PC-3 (cell line): ENCODE measurements around the gene ERGIC3. TPM values are rescaled to one million over a fixed set of nuclear protein-coding genes. Genes with fewer than 3 reads are reported as not detected.

Experiments used
- ATAC-seq: fragments of 200-7000 bp; cut with Tn5 transposase; 2 replicates; pipeline ENCODE4 v1.9.1; 2020; ENCODE audit warnings: mild to moderate bottlenecking, moderate library complexity
- BruUV-seq: library from RNA; stranded (reverse); fragments of 400-500 nt; replicated peaks from 2 replicates; lab custom pipeline; 2021; lab: Mats Ljungman, UMichigan
- CTCF ChIA-PET: fragments of 300-600 bp; sonication (Branson Sonifier 250); formaldehyde crosslinking; loops from one replicate; lab custom pipeline; 2022; ENCODE audit warnings: antibody characterized with exemption; lab: Charles Lee
- POLR2A ChIA-PET: fragments of 300-600 bp; sonication (Branson Sonifier 250); formaldehyde crosslinking; loops from one replicate; lab custom pipeline; 2022; ENCODE audit warnings: antibody characterized with exemption; ENCODE audit not compliant: unreplicated experiment; lab: Charles Lee
- DNase-seq: peaks from one replicate; pipeline ENCODE4 v3.0.0-alpha.2; 2015
- H2AFZ ChIP-seq: fragments of 300-600 bp; sonication (generic); 2 replicates; pipeline ENCODE4 v1.6.0; 2016; ENCODE audit warnings: antibody characterized with exemption, low read length
- H3F3A ChIP-seq: fragments of 300-600 bp; sonication (generic); one replicate; pipeline ENCODE4 v1.6.0; 2017; ENCODE audit warnings: antibody characterized with exemption, low read length, control low read depth, mild to moderate bottlenecking; ENCODE audit not compliant: unreplicated experiment
- H3K27ac ChIP-seq: fragments of 300-600 bp; sonication (generic); 2 replicates; pipeline ENCODE4 v1.5.1; 2016; ENCODE audit warnings: mild to moderate bottlenecking, low read length
- H3K27me3 ChIP-seq: fragments of 300-600 bp; sonication (generic); 2 replicates; pipeline ENCODE4 v1.6.1; 2016; ENCODE audit warnings: low read length, mixed read lengths
- H3K36me3 ChIP-seq: fragments of 300-600 bp; sonication (generic); 2 replicates; pipeline ENCODE4 v1.6.1; 2016; ENCODE audit warnings: low read depth, mixed run types, low read length, mixed read lengths
- H3K4me1 ChIP-seq: fragments of 300-600 bp; sonication (generic); 2 replicates; pipeline ENCODE4 v1.5.1; 2016; ENCODE audit warnings: low read length; ENCODE audit not compliant: insufficient read depth
- H3K4me2 ChIP-seq: fragments of 300-600 bp; sonication (generic); 2 replicates; pipeline ENCODE4 v1.6.0; 2016; ENCODE audit warnings: low read length
- H3K4me3 ChIP-seq: fragments of 300-600 bp; sonication (generic); 2 replicates; pipeline ENCODE4 v1.5.1; 2016; ENCODE audit warnings: mild to moderate bottlenecking, low read length, mixed read lengths
- H3K79me2 ChIP-seq: fragments of 300-600 bp; sonication (generic); 2 replicates; pipeline ENCODE4 v1.6.1; 2017; ENCODE audit warnings: low read length, mixed read lengths
- H3K9ac ChIP-seq: fragments of 300-600 bp; sonication (generic); 2 replicates; pipeline ENCODE4 v1.6.0; 2016; ENCODE audit warnings: mild to moderate bottlenecking, low read length
- H3K9me2 ChIP-seq: fragments of 300-600 bp; sonication (generic); replicated peaks from 2 replicates; pipeline ENCODE4 v1.6.1; 2016; ENCODE audit warnings: mixed run types, low read length, mixed read lengths
- H3K9me3 ChIP-seq: fragments of 300-600 bp; sonication (generic); 2 replicates; pipeline ENCODE4 v1.6.1; 2016; ENCODE audit warnings: low read length, mixed read lengths
- H4K20me1 ChIP-seq: fragments of 300-600 bp; sonication (generic); 2 replicates; pipeline ENCODE4 v1.6.1; 2016; ENCODE audit warnings: low read length, mixed read lengths
- CTCF ChIP-seq: fragments of 300-600 bp; sonication (generic); conservative IDR thresholded peaks from 2 replicates; pipeline ENCODE4 v1.5.1; 2017; ENCODE audit warnings: antibody characterized with exemption, low read depth, mild to moderate bottlenecking, low read length
- EZH2 ChIP-seq: fragments of 300-600 bp; sonication (generic); IDR thresholded peaks from one replicate; pipeline ENCODE4 v1.6.1; 2017; ENCODE audit warnings: antibody characterized with exemption, mild to moderate bottlenecking, low read length; ENCODE audit not compliant: unreplicated experiment
- EZH2phosphoT487 ChIP-seq: fragments of 300-600 bp; sonication (generic); IDR thresholded peaks from 2 replicates; pipeline ENCODE4 v1.6.1; 2018; ENCODE audit warnings: mild to moderate bottlenecking, antibody characterized with exemption, low read length, borderline replicate concordance
- intact Hi-C: fragments of 100-400 bp; cut with micrococcal nuclease; formaldehyde crosslinking; loops from 2 replicates; pipeline ENCODE4 v1.9.0; 2023
- total RNA-seq: library from RNA; depleted of rRNA; stranded (reverse); fragments of >200 nt; gene quantifications from 2 replicates; pipeline ENCODE4 v1.2.3, GENCODE V29; 2014

The ERGIC3 gene
- total RNA-seq, 1 experiment from 2014 or later: 284 TPM

- intact Hi-C loops: no loop called here
- Histone ChIP-seq H3K4me2 (no peak overlapping the region), H2AFZ (no peak overlapping the region), H3K27me3 (no peaks in the 10 kb centered on the region), H3K4me3 (no peak overlapping the region), H4K20me1 (no peaks in the 10 kb centered on the region), H3K79me2 (no peaks in the 10 kb centered on the region), H3F3A (no peaks in the 10 kb centered on the region), H3K9me2 (no peaks in the 10 kb centered on the region), H3K9me3 (no peaks in the 10 kb centered on the region), H3K4me1 (peaks cover 17% of the 10 kb centered on the region; the same call in 1 of the 2 replicates), H3K9ac (no peak overlapping the region), H3K27ac (peak overlapping the region; percentile 31), H3K36me3 (peaks cover 30% of the 10 kb centered on the region; the same call in 1 of the 2 replicates)
- no TSS peak for BruUV-seq
- CTCF ChIA-PET: interaction anchor here (0.5 kb wide), 1 partner anchor 378 kb away, joined by 7 read pairs; no protein-coding TSS in a partner anchor
- DNase-seq (peak; percentile 52), ATAC-seq (peak; percentile 76)
- no peak for TF ChIP-seq EZH2
- TF ChIP-seq EZH2phosphoT487: no peak
- no peak for TF ChIP-seq CTCF
- POLR2A ChIA-PET: interaction anchor here (0.5 kb wide), 1 partner anchor 480 kb away, joined by 6 read pairs; no protein-coding TSS in a partner anchor
Observed at GRCh38 chr20:35506872-35507638, 34.8 kb upstream of the ERGIC3 start.

GRCh38 chr20:35508493-35509218, 33.2 kb upstream of the ERGIC3 start:
- H3F3A ChIP-seq: no peaks in the 10 kb centered on the region
- no peak overlapping the region for H2AFZ ChIP-seq
- no peak overlapping the region for H3K27ac ChIP-seq
- no peaks in the 10 kb centered on the region for H4K20me1 ChIP-seq
- ATAC-seq (no peak), DNase-seq (no peak)
- BruUV-seq: no TSS peak
- H3K36me3 ChIP-seq: peaks cover 26% of the 10 kb centered on the region; the same call in 1 of the 2 replicates
- H3K9me3 ChIP-seq: no peaks in the 10 kb centered on the region
- intact Hi-C loops: no loop called here
- H3K9me2 ChIP-seq: no peaks in the 10 kb centered on the region
- H3K79me2 ChIP-seq: no peaks in the 10 kb centered on the region
- H3K27me3 ChIP-seq: no peaks in the 10 kb centered on the region
- peaks cover 17% of the 10 kb centered on the region; the same call in 1 of the 2 replicates for H3K4me1 ChIP-seq
- no peak for TF ChIP-seq EZH2phosphoT487
- no peak overlapping the region for H3K4me2 ChIP-seq
- CTCF ChIA-PET: no interaction called here
- no peak overlapping the region for H3K9ac ChIP-seq
- H3K4me3 ChIP-seq: no peak overlapping the region
- POLR2A ChIA-PET: no interaction called here

GRCh38 chr20:35510951-35511735, 30.7 kb upstream of the ERGIC3 start:
- H3K4me2 ChIP-seq: no peak overlapping the region
- no peaks in the 10 kb centered on the region for H4K20me1 ChIP-seq
- no peak for TF ChIP-seq EZH2
- TF ChIP-seq CTCF: no peak
- TF ChIP-seq EZH2phosphoT487: no peak
- no peaks in the 10 kb centered on the region for H3K9me3 ChIP-seq
- H3K27me3 ChIP-seq: no peaks in the 10 kb centered on the region
- BruUV-seq: no TSS peak
- no peak overlapping the region for H3K27ac ChIP-seq
- peaks cover 25% of the 10 kb centered on the region for H3K4me1 ChIP-seq
- H3K9me2 ChIP-seq: no peaks in the 10 kb centered on the region
- ChIA-PET POLR2A (no interaction called here), CTCF (interaction anchor here (0.6 to 0.7 kb wide), 3 partner anchors 17 to 228 kb away, joined by 3 to 8 read pairs (median 3); no protein-coding TSS in a partner anchor)
- H3K9ac ChIP-seq: no peak overlapping the region
- intact Hi-C loops: loop anchor here (10.0 kb wide), 1 partner anchor 154 kb away; the partner anchor contains the start of genes CPNE1 and RBM12
- ATAC-seq (no peak), DNase-seq (no peak)
- H3F3A ChIP-seq: no peaks in the 10 kb centered on the region
- no peak overlapping the region for H2AFZ ChIP-seq
- H3K36me3 ChIP-seq: peaks cover 19% of the 10 kb centered on the region; the same call in 1 of the 2 replicates
- H3K79me2 ChIP-seq: no peaks in the 10 kb centered on the region
- H3K4me3 ChIP-seq: no peak overlapping the region
